Astrocyte of the spinal cord (primary cell): ENCODE measurements around the gene MCF2L2.

Experiments
- DNase-seq: peaks from one replicate; pipeline ENCODE4 v3.0.0; 2011; ENCODE audit warnings: low read depth, low spot score
- H3K4me3 ChIP-seq: 2 replicates; pipeline ENCODE4 v1.5.1; 2011; ENCODE audit warnings: low read depth, mild to moderate bottlenecking, low read length, moderate library complexity
- in situ Hi-C: cut with HindIII; loops from 2 replicates; pipeline ENCODE4 v1.10.0; 2017; ENCODE audit warnings: low sequenced_read_pairs
- TF ChIP-seq, protein P1 (sequence below): IDR thresholded peaks from 2 replicates; pipeline ENCODE4 v1.5.1; 2012; ENCODE audit warnings: low read depth, mild to moderate bottlenecking, low read length, inconsistent platforms

Gene MCF2L2

GRCh38 chr3:183252118-183252782 lies 176.2 kb downstream of the MCF2L2 start:
- TF ChIP-seq, protein P1, sequence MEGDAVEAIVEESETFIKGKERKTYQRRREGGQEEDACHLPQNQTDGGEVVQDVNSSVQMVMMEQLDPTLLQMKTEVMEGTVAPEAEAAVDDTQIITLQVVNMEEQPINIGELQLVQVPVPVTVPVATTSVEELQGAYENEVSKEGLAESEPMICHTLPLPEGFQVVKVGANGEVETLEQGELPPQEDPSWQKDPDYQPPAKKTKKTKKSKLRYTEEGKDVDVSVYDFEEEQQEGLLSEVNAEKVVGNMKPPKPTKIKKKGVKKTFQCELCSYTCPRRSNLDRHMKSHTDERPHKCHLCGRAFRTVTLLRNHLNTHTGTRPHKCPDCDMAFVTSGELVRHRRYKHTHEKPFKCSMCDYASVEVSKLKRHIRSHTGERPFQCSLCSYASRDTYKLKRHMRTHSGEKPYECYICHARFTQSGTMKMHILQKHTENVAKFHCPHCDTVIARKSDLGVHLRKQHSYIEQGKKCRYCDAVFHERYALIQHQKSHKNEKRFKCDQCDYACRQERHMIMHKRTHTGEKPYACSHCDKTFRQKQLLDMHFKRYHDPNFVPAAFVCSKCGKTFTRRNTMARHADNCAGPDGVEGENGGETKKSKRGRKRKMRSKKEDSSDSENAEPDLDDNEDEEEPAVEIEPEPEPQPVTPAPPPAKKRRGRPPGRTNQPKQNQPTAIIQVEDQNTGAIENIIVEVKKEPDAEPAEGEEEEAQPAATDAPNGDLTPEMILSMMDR, result no peak
- no peak for DNase-seq
- in situ Hi-C loops, result no loop called here
- H3K4me3 ChIP-seq, result peak overlapping the region; percentile 82

- DNase-seq, result no peak
- in situ Hi-C loops, result no loop called here
- TF ChIP-seq, protein P1, result no peak
- no peak overlapping the region for H3K4me3 ChIP-seq
Observed at GRCh38 chr3:183249006-183249718, 179.3 kb downstream of the MCF2L2 start.

DNA sequence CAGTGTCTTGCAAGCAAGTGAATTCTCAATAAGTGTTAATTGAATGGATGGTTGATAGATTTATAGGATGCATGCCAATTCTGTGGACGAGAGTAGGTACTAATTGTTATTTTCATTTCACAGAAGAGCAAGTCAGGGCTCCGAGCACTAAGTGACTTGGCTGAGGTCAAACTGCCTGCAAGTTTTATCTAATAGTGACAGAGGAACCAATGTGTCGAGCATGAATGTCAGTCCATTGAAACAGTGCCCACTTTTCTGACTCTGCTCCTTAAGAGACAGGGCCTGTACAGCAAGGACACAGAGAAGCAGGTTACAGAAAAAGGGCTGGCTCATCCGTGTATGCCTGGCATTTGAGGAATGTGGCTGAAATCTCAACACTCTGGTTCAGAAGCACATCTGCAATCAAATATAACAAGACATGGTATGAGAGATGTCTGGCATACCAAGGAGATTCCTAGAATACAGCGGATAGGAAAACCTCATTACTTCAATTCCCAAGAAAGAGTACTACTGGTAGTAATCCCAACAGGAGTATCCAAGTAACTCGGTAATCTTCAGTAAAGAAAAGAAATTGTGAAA lies 181.3 kb downstream of the MCF2L2 start:
- in situ Hi-C loops, result no loop called here
- no peak for DNase-seq

GRCh38 chr3:183244981-183245476 lies 183.4 kb downstream of the MCF2L2 start:
- no peak for DNase-seq
- TF ChIP-seq, protein P1, result no peak
- in situ Hi-C loops, result no loop called here
- no peak overlapping the region for H3K4me3 ChIP-seq

More for the DNA sequence above, 181.3 kb downstream of the MCF2L2 start:
- H3K4me3 ChIP-seq, result no peak overlapping the region
- TF ChIP-seq, protein P1, result no peak

DNA sequence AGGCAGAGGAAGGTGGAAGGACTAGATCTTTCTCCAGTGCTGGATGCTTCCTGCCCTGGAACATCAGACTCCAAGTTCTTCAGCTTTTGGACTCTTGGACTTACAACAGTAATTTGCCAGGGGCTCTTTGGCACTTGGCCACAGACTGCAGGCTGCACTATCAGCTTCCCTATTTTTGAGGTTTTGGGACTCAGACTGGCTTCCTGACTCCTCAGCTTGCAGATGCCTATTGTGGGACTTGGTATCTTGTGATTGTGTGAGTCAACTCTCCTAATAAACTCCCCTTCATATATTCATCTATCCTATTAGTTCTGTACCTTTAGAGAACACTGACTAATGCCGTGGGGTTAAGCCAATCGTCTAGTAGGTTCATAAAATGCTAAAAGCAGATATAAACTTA lies 184.2 kb downstream of the MCF2L2 start:
- in situ Hi-C loops, result no loop called here
- TF ChIP-seq, protein P1, result no peak
- no peak for DNase-seq
- H3K4me3 ChIP-seq, result no peak overlapping the region

DNA sequence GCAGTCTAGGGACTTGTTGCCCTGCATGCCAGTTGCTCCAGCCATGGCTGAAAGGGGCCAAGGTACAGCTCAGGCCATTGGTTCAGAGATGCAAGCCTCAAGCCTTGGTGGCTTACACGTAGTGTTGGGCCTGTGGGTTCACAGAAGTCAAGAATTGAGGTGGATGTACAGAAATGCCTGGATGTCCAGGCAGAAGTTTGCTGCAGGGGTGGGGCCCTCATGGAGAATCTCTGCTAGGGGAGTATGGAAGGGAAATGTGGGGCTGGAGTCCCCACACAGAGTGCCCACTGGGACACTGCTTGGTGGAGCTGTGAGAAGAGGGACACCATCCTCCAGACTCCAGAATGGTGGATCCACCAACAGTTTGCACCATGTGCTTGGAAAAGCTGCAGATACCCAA lies 186.0 kb downstream of the MCF2L2 start:
- TF ChIP-seq, protein P1, result no peak
- H3K4me3 ChIP-seq, result no peak overlapping the region
- in situ Hi-C loops, result no loop called here
- DNase-seq, result no peak
